Forelimb muscle (tissue), 1 donor: ENCODE measurements around the gene HIRA. TPM values are rescaled to one million over a fixed set of nuclear protein-coding genes. Genes with fewer than 3 reads are reported as not detected.
"Not testable (repeated sequence)": the region's sequence is repeated elsewhere in the genome, so short reads cannot be mapped to it uniquely, and the experiment has no call there.

Source experiments
- DNase-seq: peaks from one replicate; pipeline ENCODE4 v3.0.0-alpha.2; 2013; ENCODE audit warnings: low read depth
- polyA plus RNA-seq: library from polyadenylated mRNA; unstranded; fragments of 120-200 nt; gene quantifications from one replicate; pipeline ENCODE4 v1.2.1, GENCODE V29; 2013; ENCODE audit not compliant: insufficient read length

Gene HIRA
- polyA plus RNA-seq, 1 donor = 17.4 TPM

GRCh38 chr22:19330205-19330604 lies 101.3 kb downstream of the HIRA start:
- not testable (repeated sequence) for DNase-seq

DNA sequence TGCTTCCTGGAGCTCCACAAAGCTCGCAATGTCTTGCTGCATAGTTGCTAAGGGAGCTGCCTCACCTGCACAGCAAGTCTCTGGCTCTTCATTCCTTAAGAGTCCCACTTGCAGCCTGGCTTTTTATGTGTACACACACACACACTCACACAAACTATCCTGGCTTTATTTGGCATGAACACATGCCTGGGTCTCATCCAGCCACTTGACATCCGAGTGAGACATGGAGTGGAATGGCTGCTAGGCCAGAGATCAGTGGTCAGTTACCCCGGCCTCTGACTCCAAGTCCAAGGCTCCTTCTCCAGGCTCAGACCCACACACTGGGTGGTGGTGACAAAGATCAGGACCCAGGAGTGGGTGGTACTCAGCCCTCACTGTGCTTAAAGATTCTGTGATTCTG lies 102.1 kb downstream of the HIRA start:
- no peak for DNase-seq

- no peak for DNase-seq
Observed at GRCh38 chr22:19325296-19325948, 106.1 kb downstream of the HIRA start.

DNA sequence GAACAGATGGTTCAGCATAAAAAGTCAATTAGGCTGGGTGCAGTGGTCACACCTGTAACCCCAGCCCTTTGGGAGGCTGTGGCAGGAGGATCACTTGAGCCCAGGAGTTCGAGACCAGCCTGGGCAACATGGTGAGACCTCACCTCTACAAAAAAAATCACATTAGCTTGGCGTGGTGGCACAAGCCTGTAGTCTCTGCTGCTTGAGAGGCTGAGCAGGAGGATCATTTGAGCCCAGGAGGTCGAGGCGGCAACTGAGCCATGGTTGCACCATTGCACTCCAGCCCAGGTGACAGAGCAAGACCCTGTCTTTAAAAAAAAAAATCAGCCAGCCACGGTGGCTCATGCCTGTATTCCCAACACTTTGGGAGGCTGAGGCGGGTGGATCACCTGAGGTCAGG lies 108.1 kb downstream of the HIRA start:
- not testable (repeated sequence) for DNase-seq

- no peak for DNase-seq
Observed at GRCh38 chr22:19321757-19322156, 109.8 kb downstream of the HIRA start.

DNA sequence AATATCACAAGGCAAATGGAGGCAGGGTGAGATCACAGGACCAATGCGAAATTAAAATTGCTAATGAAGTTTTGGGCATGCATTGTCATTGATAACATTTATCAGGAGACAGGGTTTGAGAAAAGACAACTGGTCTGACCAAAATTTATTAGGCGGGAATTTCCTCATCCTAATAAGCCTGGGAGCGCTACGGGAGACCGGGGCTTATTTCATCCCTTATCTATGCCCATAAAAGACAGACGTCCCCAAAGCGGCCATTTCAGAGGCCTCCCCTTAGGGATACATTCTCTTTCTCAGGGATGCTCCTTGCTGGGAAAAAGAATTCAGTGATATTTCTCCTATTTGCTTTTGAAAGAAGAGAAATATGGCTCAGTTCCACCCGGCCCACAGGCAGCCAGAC lies 111.4 kb downstream of the HIRA start:
- not testable (repeated sequence) for DNase-seq

GRCh38 chr22:19319281-19319680 lies 112.3 kb downstream of the HIRA start:
- DNase-seq = no peak

- no peak for DNase-seq
Observed at GRCh38 chr22:19317865-19318264, 113.7 kb downstream of the HIRA start.

GRCh38 chr22:19307872-19308271 lies 123.7 kb downstream of the HIRA start:
- DNase-seq = no peak

- not testable (repeated sequence) for DNase-seq
Observed at GRCh38 chr22:19306535-19306934, 125.0 kb downstream of the HIRA start.

GRCh38 chr22:19304547-19304946 lies 127.0 kb downstream of the HIRA start:
- no peak for DNase-seq

- no peak for DNase-seq
Observed at GRCh38 chr22:19303785-19304184, 127.7 kb downstream of the HIRA start.

DNA sequence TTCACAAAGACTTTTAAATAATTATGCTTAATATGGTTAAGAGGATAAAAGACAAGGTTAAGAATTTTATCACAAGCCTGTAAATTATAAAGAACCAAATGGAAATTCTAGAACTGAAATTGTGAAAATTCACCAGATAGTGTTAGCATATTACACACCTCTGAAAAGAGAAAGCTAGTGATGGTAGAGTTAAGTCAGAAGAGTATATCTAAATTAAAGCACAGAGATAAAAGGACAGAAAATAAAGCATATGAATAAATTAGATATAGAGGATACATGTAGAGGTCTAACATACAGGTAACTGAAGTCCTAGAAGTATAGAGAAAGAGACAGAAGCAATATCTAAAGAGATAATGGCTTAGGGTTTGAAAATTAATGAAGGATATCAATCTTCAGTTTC lies 135.8 kb downstream of the HIRA start:
- DNase-seq = no peak

DNA sequence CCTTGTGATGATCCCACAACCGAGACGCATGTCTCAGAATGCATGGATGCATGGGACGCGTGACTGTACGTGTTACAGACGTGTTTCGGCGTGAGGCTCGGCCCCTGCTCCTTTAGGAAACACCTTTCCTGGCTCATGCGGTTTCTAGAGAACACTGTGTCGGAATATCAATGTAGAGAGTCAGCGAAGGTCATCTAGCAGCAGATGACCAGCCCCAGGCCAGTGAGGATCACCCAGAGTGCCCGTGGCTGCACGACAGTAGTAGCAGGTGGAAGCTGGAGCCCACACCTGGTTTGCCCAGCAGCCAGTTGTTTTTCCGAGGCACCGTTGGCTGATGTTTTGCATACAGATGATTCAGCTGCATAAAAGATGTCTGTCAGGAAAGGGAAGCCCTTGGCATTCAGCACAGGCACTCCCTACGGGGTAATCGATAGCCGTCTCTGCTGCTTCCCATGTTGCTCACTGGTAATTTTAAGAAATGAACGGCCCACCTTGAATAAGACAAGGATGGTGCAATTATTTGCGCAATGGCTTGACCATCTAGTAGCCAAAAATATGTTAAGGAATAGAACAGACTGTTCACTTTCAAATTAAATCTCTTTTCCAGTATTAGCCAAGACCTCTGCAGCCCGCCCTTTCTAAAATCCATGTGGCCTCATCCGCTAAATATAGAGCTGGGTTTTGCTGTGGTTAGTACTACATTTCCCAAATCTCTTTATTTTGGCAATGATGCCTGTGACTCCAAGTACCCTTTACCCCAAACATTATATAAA lies 138.9 kb downstream of the HIRA start:
- DNase-seq = no peak

DNA sequence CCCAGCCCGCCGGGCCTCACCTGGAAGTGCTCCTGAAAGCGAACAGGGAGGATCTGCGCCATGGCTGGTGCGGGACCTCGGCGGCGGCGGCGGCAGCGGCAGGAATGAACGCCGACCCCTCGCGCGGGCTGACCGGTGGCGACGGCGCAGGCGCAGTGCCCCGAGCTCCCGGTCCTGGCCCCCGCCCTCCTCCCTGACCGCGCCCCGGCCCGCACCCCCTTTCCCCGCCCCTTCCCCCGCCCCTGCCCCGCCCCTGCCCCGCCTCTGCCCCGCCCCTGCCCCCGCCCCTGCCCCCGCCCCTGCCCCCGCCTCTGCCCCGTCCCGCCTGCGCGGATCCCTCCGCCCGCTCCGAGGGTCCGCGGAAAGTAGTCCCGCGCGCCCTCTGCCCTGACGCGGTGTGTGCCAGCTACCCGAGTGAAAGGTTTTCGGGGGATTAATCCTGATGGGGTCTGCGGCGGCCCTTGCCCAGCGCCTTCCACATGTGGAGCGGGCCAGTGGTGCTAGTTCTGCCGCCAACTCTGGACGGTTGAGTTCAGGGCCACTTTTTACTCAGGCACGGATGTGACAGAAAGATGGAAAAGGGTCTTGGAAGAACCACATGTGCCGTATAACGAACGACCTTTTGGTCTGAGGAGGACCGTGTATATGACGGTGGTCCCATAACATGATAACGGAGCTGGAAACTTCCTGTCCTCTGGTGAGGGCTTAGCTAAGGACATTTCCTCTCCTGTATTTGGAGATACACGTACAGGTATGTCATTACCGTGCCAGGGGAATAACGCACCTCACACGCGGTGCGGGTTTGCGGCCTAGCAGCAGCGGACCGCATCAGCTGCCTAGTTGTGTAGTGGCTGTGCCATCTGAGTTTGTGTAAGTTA lies 139.7 kb downstream of the HIRA start, which contains the start of gene CLTCL1:
CLTCL1 (minus strand) TSS at position 140 of the 878 bp plus-strand sequence; CDS start at position 62, 78 bp downstream.
- no peak for DNase-seq

- DNase-seq = no peak
Observed at GRCh38 chr22:19291218-19291579, 140.3 kb downstream of the HIRA start.

DNA sequence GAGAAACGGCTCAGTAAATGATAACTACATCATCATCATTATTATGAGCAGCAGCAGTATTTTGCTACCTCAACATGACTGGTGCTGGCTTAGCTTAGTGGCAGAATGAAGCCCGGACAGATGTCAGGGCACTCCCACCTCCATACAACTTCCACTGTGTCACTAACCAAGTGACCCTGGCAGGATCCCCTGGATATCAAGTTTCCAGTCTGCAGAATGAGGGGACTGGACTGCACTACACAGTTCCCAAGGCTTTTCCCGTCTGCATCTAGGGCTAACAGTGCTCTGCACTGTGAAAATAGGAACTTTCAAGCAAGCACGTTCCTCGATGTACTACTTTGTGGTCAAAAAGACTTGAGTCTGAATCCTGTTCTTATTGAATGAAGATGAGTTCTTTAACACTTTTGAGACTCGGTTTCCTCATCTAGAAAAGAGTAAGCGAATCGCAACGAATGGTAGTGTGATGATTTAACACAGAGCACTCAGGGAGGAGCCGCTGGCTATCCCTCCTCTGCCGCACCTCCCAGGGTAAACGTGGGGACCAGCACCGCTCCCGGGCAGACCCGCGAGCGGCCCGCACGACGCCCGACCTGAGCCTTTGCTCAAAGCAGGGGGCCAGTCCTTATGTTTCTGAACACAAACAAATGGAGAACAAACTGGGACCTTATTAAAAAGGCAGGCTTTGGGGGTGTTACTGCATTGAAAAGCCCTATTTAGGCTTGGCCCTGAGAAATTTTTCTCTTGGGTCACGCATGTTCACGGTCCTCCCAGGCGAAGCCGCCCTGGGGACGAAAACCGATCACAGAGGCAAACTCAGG lies 140.9 kb downstream of the HIRA start:
- DNase-seq = no peak

DNA sequence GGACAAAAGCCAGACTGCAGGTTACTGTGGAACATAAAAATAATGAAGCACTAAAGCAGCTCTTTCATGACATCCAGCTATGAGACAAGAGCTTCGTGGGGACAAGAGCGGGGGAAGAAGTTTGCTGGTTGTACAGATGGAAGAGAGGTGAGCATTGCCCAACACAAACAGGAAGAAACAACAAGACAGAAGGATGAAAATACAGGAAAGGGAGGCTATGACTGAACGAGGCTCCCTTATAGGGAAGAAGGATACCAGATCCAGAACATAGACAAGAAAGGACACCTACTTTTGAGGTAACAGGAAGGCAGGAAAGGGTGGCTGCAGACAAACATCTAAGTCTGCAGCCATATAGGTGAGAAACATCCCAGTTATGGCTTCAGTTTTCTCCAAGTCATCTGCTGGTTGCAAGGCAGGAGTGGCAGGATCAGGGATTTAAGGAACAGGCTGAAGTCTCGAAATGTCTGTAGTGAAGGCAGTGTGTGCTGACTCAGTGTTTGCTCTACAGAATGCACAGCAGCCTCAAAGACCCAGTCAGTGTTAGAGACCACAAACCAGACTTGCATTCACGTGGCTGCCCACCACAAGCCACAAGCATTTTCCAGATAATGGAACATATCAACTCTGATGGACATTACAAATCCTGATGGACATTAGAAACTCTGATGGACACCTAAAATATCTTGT lies 141.9 kb downstream of the HIRA start:
- no peak for DNase-seq

DNA sequence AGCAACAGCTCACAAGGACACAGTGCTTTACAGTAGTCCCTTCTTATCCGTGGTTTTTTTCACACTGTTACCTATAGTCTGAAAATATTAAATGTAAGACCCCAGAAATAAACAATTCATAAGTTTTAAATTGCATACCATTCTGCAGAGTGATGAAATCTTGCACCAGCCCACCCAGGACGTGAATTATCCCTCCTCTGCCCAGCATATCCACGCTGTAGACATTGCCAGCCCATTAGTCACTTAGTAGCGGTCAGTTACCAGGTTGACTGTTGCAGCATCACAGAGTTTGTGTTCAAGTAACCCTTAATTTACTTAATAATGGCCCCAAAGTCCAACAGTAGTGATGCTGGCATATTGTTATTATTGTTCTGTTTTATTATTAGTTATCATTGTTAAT lies 143.6 kb downstream of the HIRA start:
- no peak for DNase-seq

DNA sequence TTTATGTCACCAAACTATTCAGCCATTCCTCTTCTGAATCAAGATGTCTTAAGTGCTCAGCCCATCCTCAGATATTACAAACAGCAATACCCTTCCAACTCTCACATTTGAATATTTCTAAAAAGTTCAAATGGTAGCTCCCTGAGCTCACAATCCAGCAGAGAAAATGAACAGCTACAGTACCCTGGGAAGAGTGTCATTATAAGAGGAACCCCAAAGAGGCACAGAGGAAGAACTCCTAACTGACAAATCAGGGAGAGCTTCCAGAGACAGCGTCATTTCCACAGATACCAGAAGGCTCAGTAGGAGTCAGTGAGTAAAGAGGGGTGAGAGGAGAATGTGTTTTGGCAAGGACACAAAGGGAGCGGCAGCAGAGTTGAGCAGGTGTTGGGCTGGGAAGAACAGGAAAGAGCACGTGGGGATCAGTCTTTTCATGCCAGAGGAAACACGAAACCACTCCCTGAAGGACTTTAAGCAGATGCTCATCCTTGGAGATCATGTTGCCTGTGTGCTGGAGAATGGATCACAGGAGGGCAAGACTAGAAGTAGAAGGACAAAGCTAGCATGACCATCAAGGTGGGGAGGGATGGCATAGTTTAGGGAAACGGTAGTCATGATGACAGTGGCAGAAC lies 144.3 kb downstream of the HIRA start:
- DNase-seq = no peak
